ENCODE data around the gene NLRC5. TPM values are rescaled to one million over a fixed set of nuclear protein-coding genes. Genes with fewer than 3 reads are reported as not detected.

The NLRC5 gene
- total RNA-seq, 3 donors from 2014 or later: 110 to 127 (median 113) TPM

DNA sequence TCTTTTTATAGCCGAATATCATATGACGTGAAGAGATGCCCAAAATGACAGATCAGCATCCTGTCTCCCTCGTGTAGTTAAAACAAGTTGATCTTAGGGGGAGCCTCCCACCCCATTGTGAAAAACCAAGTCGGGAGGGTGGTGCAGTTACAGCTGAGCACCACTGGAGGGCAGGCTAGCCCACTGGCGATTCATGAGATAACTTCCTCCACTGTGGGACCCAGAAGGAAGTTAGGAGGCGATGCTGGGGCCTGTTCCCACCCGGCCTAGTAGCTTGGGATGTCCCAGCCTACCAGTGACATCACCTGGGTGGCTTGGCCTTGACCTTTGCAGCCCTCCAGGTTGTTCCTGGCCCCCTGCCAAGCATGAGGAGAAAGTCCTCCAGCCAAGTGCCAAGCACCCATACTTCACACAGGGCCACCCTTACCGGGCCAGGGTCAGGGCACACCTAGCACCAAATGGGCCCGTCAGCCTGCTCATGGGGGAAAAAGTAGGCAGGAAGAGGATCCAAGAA lies 95.0 kb downstream of the NLRC5 start:
- DNase-seq (peak; percentile 73 to 80 (median 77)), ATAC-seq (peak; percentile 90)
- no peaks in the 10 kb centered on the region for H3K36me3 ChIP-seq (ENCODE audit: low read depth)
- TF ChIP-seq CTCF (IDR thresholded peaks at IDR 0.05): peak; percentile 97
- no peak overlapping the region for H3K4me3 ChIP-seq
- peaks cover 3% of the 10 kb centered on the region for H3K4me1 ChIP-seq (ENCODE audit: low read depth)
- intact Hi-C loops (cut with DNase I, micrococcal nuclease): loop anchor here in 1 of 2 donors (10.0 kb wide), 1 partner anchor 80 kb away; no protein-coding TSS in a partner anchor
- no peaks in the 10 kb centered on the region for H3K9me3 ChIP-seq

DNA sequence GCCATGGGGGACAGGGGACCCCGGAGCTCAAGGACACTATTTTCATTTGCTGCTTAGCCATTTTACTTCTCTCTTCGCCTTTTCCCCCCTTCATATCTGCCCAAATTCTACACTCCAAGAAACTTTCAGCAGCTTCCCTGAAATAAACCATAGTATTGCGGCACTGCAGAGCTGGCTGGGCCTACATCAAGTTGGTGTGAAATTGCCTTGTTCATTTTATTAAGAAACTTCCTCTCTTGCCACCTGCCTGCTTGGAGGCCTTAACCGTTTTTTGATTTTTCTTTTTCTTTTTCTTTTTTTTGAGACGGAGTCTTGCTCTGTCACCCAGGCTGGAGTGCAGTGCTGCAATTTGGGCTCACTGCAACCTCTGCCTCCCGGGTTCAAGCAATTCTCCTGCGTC lies 95.6 kb downstream of the NLRC5 start:
- intact Hi-C loops (cut with DNase I, micrococcal nuclease): loop anchor here in 1 of 2 donors (10.0 kb wide), 1 partner anchor 80 kb away; no protein-coding TSS in a partner anchor
- H3K36me3 ChIP-seq (ENCODE audit: low read depth): no peaks in the 10 kb centered on the region
- TF ChIP-seq CTCF (IDR thresholded peaks at IDR 0.05): no peak
- ATAC-seq (no peak), DNase-seq (no peak)
- peaks cover 3% of the 10 kb centered on the region for H3K4me1 ChIP-seq (ENCODE audit: low read depth)
- no peaks in the 10 kb centered on the region for H3K9me3 ChIP-seq
- H3K4me3 ChIP-seq: no peak overlapping the region

DNA sequence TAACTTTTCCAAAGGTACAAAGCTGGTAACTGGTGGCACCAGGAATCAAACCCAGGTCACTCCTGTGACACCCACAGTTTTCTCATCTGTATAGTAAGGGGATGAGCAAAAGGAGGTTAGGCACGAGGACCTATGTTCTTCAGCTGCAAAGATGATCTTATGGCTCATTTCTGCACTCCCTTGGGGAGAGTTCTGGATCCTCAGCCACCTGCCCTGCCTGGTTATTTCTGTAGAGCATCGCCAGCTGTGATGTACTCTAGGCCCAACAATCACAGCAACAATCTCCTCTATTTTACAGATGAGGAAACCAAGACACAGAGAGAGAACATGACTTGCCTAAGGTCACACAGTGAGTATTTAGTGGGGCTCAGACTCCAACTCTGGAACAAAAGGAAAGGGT lies 97.6 kb downstream of the NLRC5 start:
- TF ChIP-seq CTCF (IDR thresholded peaks at IDR 0.05): no peak

DNA sequence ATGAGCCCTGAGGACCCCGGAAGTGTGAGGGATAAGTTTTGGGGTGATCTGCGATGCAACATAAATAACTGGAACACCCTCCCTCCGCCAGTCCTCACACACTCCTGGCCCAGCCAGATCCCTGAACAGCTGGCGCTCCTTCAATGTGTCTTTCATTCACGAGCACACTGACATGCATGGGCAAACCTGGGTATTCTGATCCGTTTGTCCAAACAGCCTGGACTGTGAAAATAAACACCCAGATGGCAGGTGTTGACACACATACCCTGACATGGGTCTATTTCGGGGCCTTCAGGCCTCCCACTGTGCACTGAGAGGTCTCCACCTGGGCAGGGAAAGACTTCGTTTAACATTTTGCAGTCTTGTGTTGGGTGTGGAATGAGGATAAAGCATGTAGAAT lies 100.0 kb downstream of the NLRC5 start:
- no peaks in the 10 kb centered on the region for H3K36me3 ChIP-seq (ENCODE audit: low read depth)
- intact Hi-C loops (cut with DNase I, micrococcal nuclease): loop anchor here in 1 of 2 donors (10.0 kb wide), 1 partner anchor 75 kb away; no protein-coding TSS in a partner anchor
- DNase-seq (no peak), ATAC-seq (no peak)
- H3K4me1 ChIP-seq (ENCODE audit: low read depth): peaks cover 20% of the 10 kb centered on the region
- no peak overlapping the region for H3K4me3 ChIP-seq
- no peak for TF ChIP-seq CTCF (IDR thresholded peaks at IDR 0.05)
- H3K9me3 ChIP-seq: no peaks in the 10 kb centered on the region

More for the DNA sequence above, 97.6 kb downstream of the NLRC5 start:
- intact Hi-C loops (cut with DNase I, micrococcal nuclease): loop anchor here in 1 of 2 donors (10.0 kb wide), 1 partner anchor 78 kb away; no protein-coding TSS in a partner anchor
- H3K36me3 ChIP-seq (ENCODE audit: low read depth): no peaks in the 10 kb centered on the region
- peaks cover 10% of the 10 kb centered on the region for H3K4me1 ChIP-seq (ENCODE audit: low read depth)
- no peak for ATAC-seq
- no peaks in the 10 kb centered on the region for H3K9me3 ChIP-seq
- no peak for DNase-seq
- H3K4me3 ChIP-seq: no peak overlapping the region

- no peaks in the 10 kb centered on the region for H3K36me3 ChIP-seq (ENCODE audit: low read depth)
- ATAC-seq: peak; percentile 5
These were observed 102.0 kb downstream of the NLRC5 start for GRCh38 chr16:57091200-57091974.

More at GRCh38 chr16:57091200-57091974, 102.0 kb downstream of the NLRC5 start:
- peak; percentile 68 to 70 (median 68) for DNase-seq
- no peak for TF ChIP-seq CTCF (IDR thresholded peaks at IDR 0.05)
- H3K4me1 ChIP-seq (ENCODE audit: low read depth): peaks cover 23% of the 10 kb centered on the region
- no peak overlapping the region for H3K4me3 ChIP-seq
- no peaks in the 10 kb centered on the region for H3K9me3 ChIP-seq
- intact Hi-C loops (cut with DNase I, micrococcal nuclease): no loop called here
